ENCODE data around the gene TEX51.

- no peak for TF ChIP-seq CTCF (conservative IDR thresholded peaks at IDR 0.05; ENCODE audit: low read length)
- TF ChIP-seq EZH2phosphoT487 (IDR thresholded peaks at IDR 0.05; ENCODE audit: borderline replicate concordance): no peak
Observed at GRCh38 chr2:126859631-126860030, 39.1 kb upstream of the TEX51 start.
